ENCODE results near the gene HECTD4. TPM values are rescaled to one million over a fixed set of nuclear protein-coding genes. Genes with fewer than 3 reads are reported as not detected.

The HECTD4 gene
- total and polyA plus RNA-seq, 7 donors, result 2.1 to 22.8 (median 14.6) TPM

DNA sequence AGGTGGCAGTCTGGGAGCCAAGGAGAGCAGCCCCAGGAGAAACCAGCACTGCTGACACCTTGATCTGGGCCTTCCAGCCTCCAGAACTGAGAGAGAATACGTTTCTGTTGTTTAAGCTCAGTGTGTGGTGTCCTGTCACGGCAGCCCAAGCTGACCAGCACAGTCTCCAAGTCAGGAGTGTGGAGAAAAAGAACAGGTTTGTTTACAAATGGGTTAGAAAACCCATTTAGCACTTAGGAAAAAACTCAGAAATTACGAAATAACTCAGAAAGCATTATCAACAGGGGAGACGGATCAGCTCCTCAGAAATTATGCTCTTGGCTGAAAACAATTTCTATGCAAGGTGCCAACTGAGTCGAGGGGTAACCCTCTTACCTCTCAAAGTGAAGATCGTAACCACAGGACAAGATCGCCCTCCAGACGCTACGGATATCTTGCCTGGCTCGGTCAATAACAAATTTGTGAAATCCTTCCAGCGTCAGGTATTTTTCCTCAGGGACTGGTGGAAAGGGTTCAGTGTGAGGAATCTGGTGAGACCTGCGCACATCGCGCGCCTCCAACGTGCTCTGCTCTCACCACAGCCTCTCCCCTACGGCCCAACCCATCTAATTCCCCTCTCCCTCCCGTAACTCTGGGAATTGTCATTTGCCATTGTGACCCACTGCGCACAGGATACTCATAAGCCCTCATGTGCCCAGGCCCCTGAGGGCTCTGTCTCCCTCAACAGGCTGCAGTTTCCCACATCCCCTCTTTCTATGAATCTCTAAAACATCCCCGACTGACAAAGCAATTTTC lies 206.7 kb downstream of the HECTD4 start:
- Histone ChIP-seq H3K4me3 (no peak overlapping the region), H3K4me1 (no peaks in the 10 kb centered on the region), H3K27me3 (ENCODE audit: insufficient read depth in 3 of 3, low read length in 2 of 3) (no peaks in the 10 kb centered on the region), H3K36me3 (ENCODE audit: insufficient read depth in 1 of 2, low read depth in 1 of 2) (peaks cover 0 to 97% of the 10 kb centered on the region in 2 donors), H3K9me3 (no peaks in the 10 kb centered on the region), H3K27ac (no peak overlapping the region)
- no peak for TF ChIP-seq CTCF (IDR thresholded peaks at IDR 0.05)
- intact Hi-C loops (cut with DNase I), result no loop called here
- 92 to 95% (median 94%) methylated on average over 20 of the region's 20 CpGs for WGBS, 3 donors
- peak in 1 of 2 donors; percentile 21 for DNase-seq
- no peak for ATAC-seq

DNA sequence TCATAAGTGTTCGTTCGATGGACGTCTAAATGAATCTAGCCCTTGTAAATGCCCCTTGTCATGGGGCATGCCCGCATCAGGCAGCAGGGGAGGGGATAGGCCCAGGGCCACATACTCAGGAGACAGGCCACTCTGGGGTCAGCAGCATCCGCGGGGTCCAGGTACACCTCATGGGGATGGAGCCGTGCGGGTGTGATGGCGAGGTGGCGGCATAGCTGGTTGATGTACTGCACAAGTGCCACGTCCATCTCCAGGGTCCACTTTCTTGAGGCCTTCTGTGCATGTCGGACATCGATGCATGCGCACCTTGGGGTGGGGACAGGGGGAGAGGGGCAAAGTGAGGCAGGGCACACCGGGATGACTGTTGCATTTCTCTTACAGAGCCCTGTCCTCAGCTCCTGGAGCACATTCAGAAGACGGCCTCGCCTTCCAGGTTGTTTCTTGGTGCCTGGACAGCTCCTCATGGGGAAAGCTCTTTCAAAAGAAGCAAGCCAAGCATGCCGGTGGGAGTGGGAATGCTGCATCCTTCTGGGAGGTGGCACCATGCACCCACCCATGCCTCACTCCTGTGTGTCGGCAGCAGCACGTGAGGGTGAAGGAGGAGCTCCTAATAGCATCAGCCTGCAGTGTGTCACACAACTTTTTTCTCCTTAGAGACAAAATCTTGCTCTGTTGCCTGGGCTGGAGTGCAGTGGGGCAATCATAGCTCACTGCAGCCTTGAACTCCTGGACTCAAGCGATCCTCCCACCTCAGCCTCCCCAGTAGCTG lies 209.5 kb downstream of the HECTD4 start:
- Histone ChIP-seq H3K36me3 (ENCODE audit: insufficient read depth in 1 of 2, low read depth in 1 of 2) (peaks cover 0 to 96% of the 10 kb centered on the region in 2 donors), H3K27me3 (ENCODE audit: insufficient read depth in 3 of 3, low read length in 2 of 3) (no peaks in the 10 kb centered on the region), H3K27ac (no peak overlapping the region), H3K4me3 (no peak overlapping the region), H3K4me1 (no peaks in the 10 kb centered on the region), H3K9me3 (no peaks in the 10 kb centered on the region)
- ATAC-seq, result no peak
- TF ChIP-seq CTCF (IDR thresholded peaks at IDR 0.05), result no peak
- intact Hi-C loops (cut with DNase I), result no loop called here
- 94 to 96% (median 94%) methylated on average over 21 of the region's 21 CpGs for WGBS, 3 donors
- DNase-seq, result no peak

DNA sequence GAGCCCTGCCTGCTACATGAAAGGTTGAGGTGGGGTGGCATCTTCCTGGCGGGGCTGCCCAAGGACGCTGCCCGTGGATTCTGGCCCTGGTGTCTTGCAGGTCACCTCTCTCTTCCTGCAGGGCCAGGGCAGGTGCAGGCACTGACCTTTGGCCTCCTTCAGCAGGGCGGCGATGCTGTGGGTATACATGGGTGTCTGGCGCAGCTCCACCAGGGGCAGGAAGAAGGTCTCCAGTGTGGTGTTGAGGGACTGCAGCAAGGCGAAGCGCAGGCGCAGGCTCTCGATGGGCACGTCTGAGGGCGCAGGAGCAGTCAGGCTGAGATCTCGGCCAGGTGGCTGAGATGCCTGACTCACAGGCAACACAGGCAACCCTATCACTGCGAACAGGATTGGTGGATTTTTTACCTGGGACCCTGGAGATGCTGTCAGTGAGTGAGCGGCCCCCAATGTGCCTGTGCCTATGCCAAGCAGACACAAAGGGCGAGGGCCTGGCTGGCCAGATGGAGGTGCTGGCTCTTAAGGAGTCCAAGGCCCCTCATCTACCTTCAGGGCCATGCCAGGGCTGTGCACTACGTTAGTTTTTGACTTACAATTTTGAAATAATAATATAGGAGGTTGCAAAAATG lies 211.1 kb downstream of the HECTD4 start:
- H3K9me3 ChIP-seq, result no peaks in the 10 kb centered on the region
- TF ChIP-seq CTCF (IDR thresholded peaks at IDR 0.05), result no peak
- no peak overlapping the region for H3K27ac ChIP-seq
- no peak overlapping the region for H3K4me3 ChIP-seq
- H3K27me3 ChIP-seq (ENCODE audit: insufficient read depth in 3 of 3, low read length in 2 of 3), result no peaks in the 10 kb centered on the region
- ATAC-seq (no peak), DNase-seq (no peak)
- 91 to 95% (median 93%) methylated on average over 17 of the region's 17 CpGs for WGBS, 3 donors
- intact Hi-C loops (cut with DNase I), result no loop called here
- H3K36me3 ChIP-seq (ENCODE audit: insufficient read depth in 1 of 2, low read depth in 1 of 2), result peaks cover 0 to 96% of the 10 kb centered on the region in 2 donors
- no peaks in the 10 kb centered on the region for H3K4me1 ChIP-seq

GRCh38 chr12:112170376-112170775 lies 211.9 kb downstream of the HECTD4 start:
- WGBS, 3 donors, result 65 to 73% (median 67%) methylated on average over 8 of the region's 8 CpGs
- peak; percentile 21 for TF ChIP-seq CTCF (IDR thresholded peaks at IDR 0.05)
- no peak for DNase-seq

More at GRCh38 chr12:112170376-112170775, 211.9 kb downstream of the HECTD4 start:
- Histone ChIP-seq H3K27me3 (ENCODE audit: insufficient read depth in 3 of 3, low read length in 2 of 3) (no peaks in the 10 kb centered on the region), H3K36me3 (ENCODE audit: insufficient read depth in 1 of 2, low read depth in 1 of 2) (peaks cover 0 to 95% of the 10 kb centered on the region in 2 donors), H3K4me3 (no peak overlapping the region), H3K4me1 (no peaks in the 10 kb centered on the region), H3K9me3 (no peaks in the 10 kb centered on the region), H3K27ac (no peak overlapping the region)
- intact Hi-C loops (cut with DNase I), result no loop called here
- peak in 1 of 4 donors; percentile 37 for ATAC-seq

All from psoas muscle (tissue), 8 donors.